ENCODE results near the gene COL24A1. TPM values are rescaled to one million over a fixed set of nuclear protein-coding genes. Genes with fewer than 3 reads are reported as not detected.

Gene COL24A1
- total and polyA plus RNA-seq, 2 donors from 2014 or later: 0.47 to 0.54 TPM

DNA sequence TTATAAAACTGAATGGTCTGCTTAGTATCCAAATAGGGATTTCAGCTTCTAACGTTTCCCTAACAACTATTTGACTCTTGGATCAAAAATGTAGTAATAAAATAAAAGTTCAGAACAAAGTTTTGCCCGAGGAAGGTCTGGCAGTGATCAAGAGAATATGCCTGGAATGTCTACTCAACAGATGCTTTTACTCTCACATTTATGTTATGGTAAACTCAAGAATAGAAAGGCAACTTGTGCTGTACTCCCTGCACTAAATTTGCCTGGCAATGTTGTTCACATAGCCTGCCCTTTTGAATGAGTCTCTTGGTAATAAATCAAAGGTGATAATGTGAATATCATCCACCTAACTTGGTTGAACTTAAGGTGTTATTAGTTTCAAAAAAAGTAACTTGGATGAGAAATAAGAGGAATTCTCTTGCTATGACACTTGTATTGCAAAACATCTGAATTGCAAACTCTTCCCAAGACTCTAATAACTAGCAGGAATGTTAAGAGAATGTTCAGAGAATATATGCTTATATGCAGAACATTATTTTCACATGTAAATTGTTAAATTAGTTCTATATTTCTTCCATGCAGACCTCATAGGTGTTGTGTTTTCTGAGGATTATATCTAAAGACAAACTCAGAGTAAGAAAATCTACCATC is 215.8 kb downstream of the COL24A1 start:
- Histone ChIP-seq H3K9ac (ENCODE audit: low read length in 3 of 3) (no peak overlapping the region), H3K4me3 (ENCODE audit: low read length in 3 of 3) (no peak overlapping the region), H3K27me3 (ENCODE audit: control insufficient read depth, insufficient read depth, low read length) (no peaks in the 10 kb centered on the region), H3K9me3 (ENCODE audit: control insufficient read depth in 2 of 3, insufficient read depth in 1 of 3, low read length in 3 of 3) (no peaks in the 10 kb centered on the region), H3K36me3 (ENCODE audit: control insufficient read depth in 2 of 3, insufficient read depth in 3 of 3, low read length in 3 of 3) (no peaks in the 10 kb centered on the region), H3K4me1 (ENCODE audit: control insufficient read depth in 2 of 3, insufficient read depth in 2 of 3, low read depth in 1 of 3, low read length in 3 of 3) (no peaks in the 10 kb centered on the region), H3K27ac (ENCODE audit: low read depth in 2 of 2, low read length in 2 of 2) (no peak overlapping the region)
- DNase-seq: peak in 2 of 5 donors; percentile 21 to 56
- FAIRE-seq: no peak
- TF ChIP-seq, protein P1, sequence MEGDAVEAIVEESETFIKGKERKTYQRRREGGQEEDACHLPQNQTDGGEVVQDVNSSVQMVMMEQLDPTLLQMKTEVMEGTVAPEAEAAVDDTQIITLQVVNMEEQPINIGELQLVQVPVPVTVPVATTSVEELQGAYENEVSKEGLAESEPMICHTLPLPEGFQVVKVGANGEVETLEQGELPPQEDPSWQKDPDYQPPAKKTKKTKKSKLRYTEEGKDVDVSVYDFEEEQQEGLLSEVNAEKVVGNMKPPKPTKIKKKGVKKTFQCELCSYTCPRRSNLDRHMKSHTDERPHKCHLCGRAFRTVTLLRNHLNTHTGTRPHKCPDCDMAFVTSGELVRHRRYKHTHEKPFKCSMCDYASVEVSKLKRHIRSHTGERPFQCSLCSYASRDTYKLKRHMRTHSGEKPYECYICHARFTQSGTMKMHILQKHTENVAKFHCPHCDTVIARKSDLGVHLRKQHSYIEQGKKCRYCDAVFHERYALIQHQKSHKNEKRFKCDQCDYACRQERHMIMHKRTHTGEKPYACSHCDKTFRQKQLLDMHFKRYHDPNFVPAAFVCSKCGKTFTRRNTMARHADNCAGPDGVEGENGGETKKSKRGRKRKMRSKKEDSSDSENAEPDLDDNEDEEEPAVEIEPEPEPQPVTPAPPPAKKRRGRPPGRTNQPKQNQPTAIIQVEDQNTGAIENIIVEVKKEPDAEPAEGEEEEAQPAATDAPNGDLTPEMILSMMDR (IDR thresholded peaks at IDR 0.05; ENCODE audit: borderline replicate concordance, extremely low read depth, insufficient read depth): no peak
- intact Hi-C loops (cut with DNase I): no loop called here

GRCh38 chr1:85938829-85939228 is 217.7 kb downstream of the COL24A1 start:
- TF ChIP-seq, protein P1 (IDR thresholded peaks at IDR 0.05; ENCODE audit: borderline replicate concordance, extremely low read depth, insufficient read depth): no peak
- Histone ChIP-seq H3K9me3 (ENCODE audit: control insufficient read depth in 2 of 3, insufficient read depth in 1 of 3, low read length in 3 of 3) (no peaks in the 10 kb centered on the region), H3K9ac (ENCODE audit: low read length in 3 of 3) (no peak overlapping the region), H3K4me3 (ENCODE audit: low read length in 3 of 3) (no peak overlapping the region), H3K27me3 (ENCODE audit: control insufficient read depth, insufficient read depth, low read length) (no peaks in the 10 kb centered on the region), H3K27ac (ENCODE audit: low read depth in 2 of 2, low read length in 2 of 2) (no peak overlapping the region), H3K36me3 (ENCODE audit: control insufficient read depth in 2 of 3, insufficient read depth in 3 of 3, low read length in 3 of 3) (no peaks in the 10 kb centered on the region), H3K4me1 (ENCODE audit: control insufficient read depth in 2 of 3, insufficient read depth in 2 of 3, low read depth in 1 of 3, low read length in 3 of 3) (no peaks in the 10 kb centered on the region)
- intact Hi-C loops (cut with DNase I): no loop called here
- DNase-seq (no peak), FAIRE-seq (no peak)

GRCh38 chr1:85936470-85936869 is 220.1 kb downstream of the COL24A1 start:
- Histone ChIP-seq H3K4me3 (ENCODE audit: low read length in 3 of 3) (no peak overlapping the region), H3K9ac (ENCODE audit: low read length in 3 of 3) (no peak overlapping the region), H3K36me3 (ENCODE audit: control insufficient read depth in 2 of 3, insufficient read depth in 3 of 3, low read length in 3 of 3) (no peaks in the 10 kb centered on the region), H3K27ac (ENCODE audit: low read depth in 2 of 2, low read length in 2 of 2) (no peak overlapping the region), H3K4me1 (ENCODE audit: control insufficient read depth in 2 of 3, insufficient read depth in 2 of 3, low read depth in 1 of 3, low read length in 3 of 3) (no peaks in the 10 kb centered on the region), H3K9me3 (ENCODE audit: control insufficient read depth in 2 of 3, insufficient read depth in 1 of 3, low read length in 3 of 3) (no peaks in the 10 kb centered on the region), H3K27me3 (ENCODE audit: control insufficient read depth, insufficient read depth, low read length) (no peaks in the 10 kb centered on the region)
- FAIRE-seq (no peak), DNase-seq (no peak)
- TF ChIP-seq, protein P1 (IDR thresholded peaks at IDR 0.05; ENCODE audit: borderline replicate concordance, extremely low read depth, insufficient read depth): no peak
- intact Hi-C loops (cut with DNase I): no loop called here

- Histone ChIP-seq H3K27ac (ENCODE audit: low read depth in 2 of 2, low read length in 2 of 2) (no peak overlapping the region), H3K36me3 (ENCODE audit: control insufficient read depth in 2 of 3, insufficient read depth in 3 of 3, low read length in 3 of 3) (no peaks in the 10 kb centered on the region), H3K27me3 (ENCODE audit: control insufficient read depth, insufficient read depth, low read length) (no peaks in the 10 kb centered on the region), H3K4me1 (ENCODE audit: control insufficient read depth in 2 of 3, insufficient read depth in 2 of 3, low read depth in 1 of 3, low read length in 3 of 3) (no peaks in the 10 kb centered on the region), H3K4me3 (ENCODE audit: low read length in 3 of 3) (no peak overlapping the region), H3K9ac (ENCODE audit: low read length in 3 of 3) (no peak overlapping the region), H3K9me3 (ENCODE audit: control insufficient read depth in 2 of 3, insufficient read depth in 1 of 3, low read length in 3 of 3) (no peaks in the 10 kb centered on the region)
- FAIRE-seq: no peak
- TF ChIP-seq, protein P1 (IDR thresholded peaks at IDR 0.05; ENCODE audit: borderline replicate concordance, extremely low read depth, insufficient read depth): no peak
- DNase-seq: no peak
- intact Hi-C loops (cut with DNase I): no loop called here
Measured at GRCh38 chr1:85936057-85936456, 220.5 kb downstream of the COL24A1 start.
